ENCODE data around the gene SIAH1. TPM values are rescaled to one million over a fixed set of nuclear protein-coding genes. Genes with fewer than 3 reads are reported as not detected.

Gene SIAH1
- total RNA-seq, 1 experiment from 2014 or later = 27.2 TPM

GRCh38 chr16:48329138-48329537 lies 56.1 kb downstream of the SIAH1 start:
- no peak for TF ChIP-seq CTCF (IDR thresholded peaks at IDR 0.05; ENCODE audit: insufficient read depth in 1 of 2, low read depth in 1 of 2, low read length in 1 of 2, severe bottlenecking in 1 of 2, unreplicated experiment in 1 of 2)
- Histone ChIP-seq H3K4me1 (peaks cover 4% of the 10 kb centered on the region; the same call in 1 of the 2 replicates), H3K4me3 (ENCODE audit: low read depth, low read length) (no peak overlapping the region), H3K9me3 (no peaks in the 10 kb centered on the region), H3K27me3 (replicated peaks; ENCODE audit: control insufficient read depth, insufficient read depth, low read length) (no peaks in the 10 kb centered on the region), H3K36me3 (ENCODE audit: control insufficient read depth, insufficient read depth, low read length) (no peaks in the 10 kb centered on the region)
- BruUV-seq (replicated peaks) = no TSS peak
- Mint-ChIP-seq H3K27ac (ENCODE audit: unreplicated experiment) (no peak overlapping the region), H3K9me3 (ENCODE audit: unreplicated experiment) (no peaks in the 10 kb centered on the region), H3K4me1 (ENCODE audit: low read depth, unreplicated experiment) (no peaks in the 10 kb centered on the region), H3K27me3 (ENCODE audit: insufficient read depth, unreplicated experiment) (no peaks in the 10 kb centered on the region), H3K4me3 (ENCODE audit: unreplicated experiment) (no peak overlapping the region), H3K36me3 (ENCODE audit: insufficient read depth, unreplicated experiment) (peaks cover 8% of the 10 kb centered on the region)
- POLR2A ChIA-PET = no interaction called here
- DNase-seq = no peak
- intact Hi-C loops (cut with micrococcal nuclease; ENCODE audit: unreplicated experiment) = no loop called here
- CTCF ChIA-PET = no interaction called here

DNA sequence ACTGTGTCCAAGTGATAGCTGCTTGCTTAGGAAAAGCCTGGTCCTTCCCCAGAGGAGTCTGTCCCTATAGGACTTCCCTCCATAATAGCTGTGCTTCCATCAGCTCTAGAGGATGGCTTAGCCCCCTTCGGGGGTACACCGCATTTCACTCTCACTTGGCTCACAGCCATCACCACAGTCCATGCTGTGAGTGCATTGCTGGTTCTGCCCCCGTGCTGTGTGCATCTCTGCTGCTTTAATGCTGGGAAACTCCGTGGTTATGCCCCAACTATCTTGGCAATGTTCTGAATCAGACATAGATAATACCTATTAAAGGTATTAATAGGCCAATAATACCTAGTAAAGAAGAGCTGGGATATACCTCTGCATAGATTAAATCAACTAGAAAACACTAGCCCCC lies 58.3 kb downstream of the SIAH1 start:
- POLR2A ChIA-PET = no interaction called here
- peaks cover 7% of the 10 kb centered on the region for H3K36me3 Mint-ChIP-seq (ENCODE audit: insufficient read depth, unreplicated experiment)

DNA sequence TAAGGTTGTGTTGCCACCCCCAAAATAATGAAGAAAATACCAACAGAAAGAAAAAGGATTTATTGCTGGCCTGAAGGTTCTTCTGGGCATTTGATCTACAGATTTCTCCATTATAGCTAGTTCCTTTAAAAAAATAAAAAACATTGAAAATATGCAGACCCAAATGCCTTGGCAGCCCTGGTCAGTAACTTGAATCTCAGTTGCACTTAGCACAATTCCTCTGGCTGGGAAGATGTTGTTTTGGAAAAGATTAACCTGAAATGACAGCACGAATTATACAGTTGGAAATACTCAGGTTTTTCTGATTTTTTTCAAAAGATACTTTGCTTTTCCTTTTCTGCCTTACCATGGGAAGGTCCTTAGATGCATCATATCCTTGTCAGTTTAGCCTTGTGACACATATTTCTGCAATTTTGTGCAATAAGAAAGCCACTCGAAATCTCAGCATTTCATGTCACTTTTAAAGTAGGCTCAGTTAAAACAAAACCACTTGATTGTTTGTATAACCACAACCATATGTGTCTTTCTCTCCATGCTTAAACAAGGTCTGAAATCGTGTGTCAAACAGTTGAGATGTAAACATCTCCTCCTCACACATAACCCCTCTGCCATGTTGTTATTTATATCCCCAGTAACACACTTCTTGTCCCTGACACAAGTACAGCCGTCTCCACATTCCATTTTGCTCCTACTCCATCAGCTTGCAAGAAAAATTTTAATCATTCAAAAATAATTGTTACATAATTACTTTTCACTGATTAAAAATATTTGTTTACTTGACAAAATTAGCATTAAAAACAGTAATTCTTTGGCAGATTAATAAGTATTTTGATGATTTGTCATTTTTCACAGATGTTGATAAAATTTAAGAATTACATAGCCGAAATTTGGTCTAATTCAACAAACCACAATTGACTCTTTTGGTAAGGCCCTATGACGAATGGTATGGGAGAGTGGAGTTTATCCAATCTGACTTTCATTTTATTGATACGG lies 61.1 kb downstream of the SIAH1 start:
- H3K4me1 Mint-ChIP-seq (ENCODE audit: low read depth, unreplicated experiment) = no peaks in the 10 kb centered on the region
- H3K27ac Mint-ChIP-seq (ENCODE audit: unreplicated experiment) = no peak overlapping the region
- DNase-seq = no peak
- no peaks in the 10 kb centered on the region for H3K9me3 Mint-ChIP-seq (ENCODE audit: unreplicated experiment)
- no peak for TF ChIP-seq CTCF (IDR thresholded peaks at IDR 0.05; ENCODE audit: insufficient read depth in 1 of 2, low read depth in 1 of 2, low read length in 1 of 2, severe bottlenecking in 1 of 2, unreplicated experiment in 1 of 2)
- H3K27me3 Mint-ChIP-seq (ENCODE audit: insufficient read depth, unreplicated experiment) = no peaks in the 10 kb centered on the region
- BruUV-seq (replicated peaks) = no TSS peak
- peaks cover 7% of the 10 kb centered on the region for H3K36me3 Mint-ChIP-seq (ENCODE audit: insufficient read depth, unreplicated experiment)
- H3K4me3 ChIP-seq (ENCODE audit: low read depth, low read length) = no peak overlapping the region
- H3K9me3 ChIP-seq = no peaks in the 10 kb centered on the region
- H3K27me3 ChIP-seq (replicated peaks; ENCODE audit: control insufficient read depth, insufficient read depth, low read length) = no peaks in the 10 kb centered on the region
- intact Hi-C loops (cut with micrococcal nuclease; ENCODE audit: unreplicated experiment) = no loop called here
- ChIA-PET CTCF (no interaction called here), POLR2A (no interaction called here)
- no peaks in the 10 kb centered on the region for H3K36me3 ChIP-seq (ENCODE audit: control insufficient read depth, insufficient read depth, low read length)
- H3K4me1 ChIP-seq = no peaks in the 10 kb centered on the region
- no peak overlapping the region for H3K4me3 Mint-ChIP-seq (ENCODE audit: unreplicated experiment)

More for the DNA sequence above, 58.3 kb downstream of the SIAH1 start:
- BruUV-seq (replicated peaks) = no TSS peak
- Mint-ChIP-seq H3K4me3 (ENCODE audit: unreplicated experiment) (no peak overlapping the region), H3K4me1 (ENCODE audit: low read depth, unreplicated experiment) (no peaks in the 10 kb centered on the region), H3K9me3 (ENCODE audit: unreplicated experiment) (no peaks in the 10 kb centered on the region), H3K27ac (ENCODE audit: unreplicated experiment) (no peak overlapping the region), H3K27me3 (ENCODE audit: insufficient read depth, unreplicated experiment) (no peaks in the 10 kb centered on the region)
- H3K27me3 ChIP-seq (replicated peaks; ENCODE audit: control insufficient read depth, insufficient read depth, low read length) = no peaks in the 10 kb centered on the region
- no peaks in the 10 kb centered on the region for H3K4me1 ChIP-seq
- H3K9me3 ChIP-seq = no peaks in the 10 kb centered on the region
- no peak for TF ChIP-seq CTCF (IDR thresholded peaks at IDR 0.05; ENCODE audit: insufficient read depth in 1 of 2, low read depth in 1 of 2, low read length in 1 of 2, severe bottlenecking in 1 of 2, unreplicated experiment in 1 of 2)
- intact Hi-C loops (cut with micrococcal nuclease; ENCODE audit: unreplicated experiment) = no loop called here
- no peaks in the 10 kb centered on the region for H3K36me3 ChIP-seq (ENCODE audit: control insufficient read depth, insufficient read depth, low read length)
- no peak overlapping the region for H3K4me3 ChIP-seq (ENCODE audit: low read depth, low read length)
- CTCF ChIA-PET = no interaction called here
- DNase-seq = no peak
